Nucleus accumbens (tissue), 56 donors: ENCODE results near the gene PUS1.
"Not testable (repeated sequence)": the region's sequence is repeated elsewhere in the genome, so short reads cannot be mapped to it uniquely, and the experiment has no call there.

Experiments
- DNase-seq, 56 donors: peaks; one replicate each; lab custom pipeline; 2025; lab: John Stamatoyannopoulos, UW

The PUS1 gene

DNA sequence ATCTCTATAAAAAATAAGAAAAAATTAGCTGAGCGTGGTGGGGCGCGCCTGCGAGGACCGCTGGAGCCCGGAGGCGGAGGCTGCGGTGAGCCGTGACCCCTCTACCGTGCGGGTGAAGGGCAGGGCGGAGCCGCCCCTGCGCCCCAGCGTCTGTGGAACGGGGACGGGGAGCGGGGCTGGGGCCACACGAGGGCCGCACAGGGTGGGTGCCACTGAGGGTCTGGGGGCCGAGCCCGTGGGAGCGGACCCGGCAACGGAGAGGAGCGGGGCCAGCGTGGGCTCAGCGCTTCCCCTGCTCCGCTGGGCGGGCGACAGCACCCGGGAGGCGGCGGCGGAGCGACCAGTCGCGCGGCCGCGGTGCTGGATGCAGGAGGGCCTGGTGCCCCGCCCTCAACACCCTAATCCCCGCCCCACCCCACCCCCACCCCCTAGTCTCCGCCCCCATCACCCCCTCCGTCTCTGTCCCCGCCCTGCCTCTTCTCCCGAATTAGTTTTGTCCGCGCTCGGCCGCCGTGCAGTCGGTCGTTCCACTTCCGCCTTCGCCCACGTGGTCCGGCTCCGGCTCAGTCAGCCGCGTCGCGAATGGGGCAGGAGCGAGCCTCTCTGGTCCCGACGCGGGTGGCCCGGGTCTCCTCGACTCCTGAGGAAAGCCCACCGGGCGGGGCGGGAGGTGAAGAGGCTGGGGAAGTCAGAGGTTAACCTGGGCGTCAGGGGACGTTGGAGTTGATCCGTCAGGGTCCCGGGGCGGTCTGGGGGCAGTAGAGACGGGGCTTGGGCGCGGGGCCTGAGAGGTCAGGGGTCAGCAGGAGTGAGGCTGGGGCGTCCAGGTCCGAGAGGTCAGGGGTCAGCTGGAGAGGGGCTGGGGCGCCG is at the start of gene PUS1:
Gene PUS1 (plus strand): TSS at position 566 of the 870 bp plus-strand sequence. CDS start 447 bp downstream, outside the sequence.
- DNase-seq: peak; percentile 45 to 96 (median 89)

DNA sequence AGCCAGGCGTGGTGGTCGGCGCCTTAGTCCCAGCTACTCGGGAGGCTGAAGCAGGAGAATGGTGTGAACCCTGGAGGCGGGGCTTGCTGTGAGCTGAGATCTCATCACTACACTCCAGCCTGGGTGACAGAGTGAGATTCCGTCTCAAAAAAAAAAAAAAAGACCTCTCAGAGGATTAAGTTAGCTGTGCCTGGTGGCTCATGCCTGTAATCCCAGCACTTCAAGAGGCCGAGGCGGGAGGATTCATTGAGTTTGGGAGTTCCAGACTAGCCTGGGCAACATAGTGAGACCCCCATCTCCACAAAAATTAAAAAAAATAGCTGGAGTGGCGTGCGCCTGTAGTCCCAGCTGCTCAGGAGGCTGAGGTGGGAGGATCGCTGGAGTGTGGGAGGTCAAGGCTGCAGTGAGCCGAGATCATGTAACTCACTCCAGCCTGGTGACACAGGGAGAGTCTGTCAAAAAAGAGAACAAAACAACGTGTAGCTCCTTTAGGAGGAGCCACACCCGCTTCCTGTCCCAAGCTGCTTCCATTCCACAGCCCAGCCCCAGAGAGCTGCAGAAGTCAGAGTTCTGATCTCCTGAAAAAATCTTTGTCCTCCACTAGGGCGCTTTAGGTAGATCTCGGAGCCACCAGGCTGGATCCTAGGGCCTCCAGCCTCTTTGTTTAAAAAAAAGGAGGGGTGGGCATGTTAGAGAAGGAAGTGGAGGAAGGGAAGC is 46.1 kb upstream of the PUS1 start:
- DNase-seq: no peak

DNA sequence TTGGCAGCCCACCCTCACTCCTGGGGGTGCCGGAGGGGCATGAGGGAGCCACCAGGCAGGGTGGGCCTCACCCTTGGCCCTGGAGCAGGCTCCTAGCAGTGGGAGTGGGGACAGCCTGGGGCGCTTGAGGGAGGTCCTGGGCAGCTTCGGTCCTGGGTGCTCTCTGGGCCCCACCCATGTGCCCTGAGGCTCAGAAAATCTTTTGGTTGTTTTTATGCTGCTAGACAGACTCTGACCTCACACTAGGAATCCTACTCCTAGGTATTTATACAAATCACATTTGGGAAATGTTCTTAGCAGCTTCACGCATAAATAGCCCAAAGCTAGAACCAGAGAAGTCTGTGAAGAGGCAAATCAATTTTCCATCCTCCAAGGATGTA is 45.6 kb upstream of the PUS1 start:
- no peak for DNase-seq

DNA sequence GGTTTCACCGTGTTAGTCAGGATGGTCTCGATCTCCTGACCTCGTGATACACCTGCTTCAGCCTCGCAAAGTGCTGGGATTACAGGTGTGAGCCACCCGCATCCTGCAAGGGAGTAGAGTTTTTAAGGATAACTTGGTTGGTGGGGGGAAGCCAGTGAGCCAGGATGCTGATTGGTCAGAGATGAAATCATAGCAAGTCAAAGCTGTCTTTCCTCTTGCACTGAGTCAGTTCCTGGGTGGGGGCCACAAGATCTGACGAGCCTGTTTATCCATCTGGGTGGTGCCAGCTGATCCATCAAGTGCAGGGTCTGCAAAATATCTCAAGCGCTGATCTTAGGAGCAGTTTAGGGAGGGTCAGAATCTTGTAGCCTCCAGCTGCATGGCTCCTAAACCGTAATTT is 44.0 kb upstream of the PUS1 start:
- not testable (repeated sequence) for DNase-seq

DNA sequence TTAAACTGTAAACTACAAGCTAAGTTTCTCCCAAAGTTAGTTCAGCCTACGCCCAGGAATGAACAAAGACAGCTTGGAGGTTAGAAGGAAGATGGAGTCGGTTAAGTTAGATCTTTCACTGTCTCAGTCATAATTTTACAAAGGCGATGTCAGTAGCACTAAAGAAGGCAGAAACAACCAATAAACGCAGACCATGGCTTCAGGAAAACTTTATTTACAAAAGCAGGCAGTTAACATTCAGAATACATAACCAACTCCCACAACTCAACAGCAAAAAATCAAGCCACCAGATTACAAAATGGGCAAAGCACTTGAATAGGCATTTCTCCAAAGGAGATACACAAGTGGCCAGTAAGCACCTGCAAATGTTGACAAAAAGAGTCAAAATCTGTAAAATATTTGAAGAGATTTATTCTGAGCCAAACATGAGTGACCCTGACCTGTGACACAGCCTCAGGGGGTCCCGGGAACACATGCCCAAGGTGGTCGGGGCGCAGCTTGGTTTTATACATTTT is 43.5 kb upstream of the PUS1 start:
- DNase-seq: no peak

DNA sequence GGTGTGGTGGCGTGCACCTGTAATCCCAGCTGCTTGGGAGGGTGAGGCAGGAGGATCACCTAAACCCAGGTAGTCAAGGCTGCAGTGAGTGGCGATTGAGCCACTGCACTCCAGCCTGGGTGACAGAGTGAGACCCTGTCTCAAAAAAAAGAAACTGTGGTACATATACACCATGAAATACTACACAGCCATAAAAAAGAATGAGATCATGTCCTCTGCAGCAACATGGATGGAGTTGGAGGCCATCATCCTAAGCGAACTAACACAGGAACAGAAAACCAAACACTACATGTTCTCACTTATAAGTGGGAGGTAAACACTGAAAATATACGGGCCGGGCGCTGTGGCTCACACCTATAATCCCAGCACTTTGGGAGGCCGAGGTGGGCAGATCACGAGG is 37.4 kb upstream of the PUS1 start:
- DNase-seq: not testable (repeated sequence)

DNA sequence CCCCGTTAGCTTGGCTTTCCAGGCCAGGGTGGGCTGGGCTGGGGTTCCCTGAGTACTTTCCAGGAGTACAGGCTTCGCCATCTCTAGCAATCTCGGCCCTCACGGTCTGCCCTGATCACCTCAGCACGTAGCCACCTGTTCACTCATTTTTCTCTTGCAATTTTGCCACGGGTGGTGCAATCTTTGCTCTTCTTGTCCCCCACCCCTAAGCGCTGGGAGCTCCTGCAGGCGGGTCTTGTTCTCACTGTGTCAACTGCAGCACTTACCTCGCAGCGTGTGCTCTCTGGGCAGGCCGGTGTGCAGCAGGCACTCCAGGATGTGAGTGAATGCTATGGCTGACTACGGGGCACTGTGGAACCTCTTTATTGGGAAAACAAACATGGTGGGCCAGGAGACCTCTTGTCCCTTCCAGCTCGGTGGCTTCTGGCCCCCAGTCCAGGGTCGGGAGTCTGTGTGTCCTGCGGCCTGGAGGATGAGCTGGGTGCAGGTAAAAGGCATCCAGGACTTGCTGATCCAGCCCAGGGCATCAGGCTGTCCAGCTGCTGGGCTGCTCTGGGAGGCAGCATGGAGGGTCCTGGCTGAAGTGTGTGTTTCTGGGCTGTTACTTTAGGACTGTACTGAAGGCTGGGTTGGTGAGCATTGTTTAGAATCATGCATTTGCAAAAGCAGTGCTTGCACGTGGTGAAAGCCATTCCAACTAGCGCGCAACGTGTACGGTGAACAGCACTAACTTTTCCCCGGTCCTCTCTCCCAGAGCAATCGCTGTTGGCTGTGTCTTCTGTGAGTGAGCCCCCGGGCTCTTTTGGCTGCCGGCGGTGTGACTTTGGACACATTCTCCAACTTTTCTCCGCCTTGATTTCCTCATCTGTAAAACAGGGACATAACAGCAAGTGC is 36.1 kb upstream of the PUS1 start:
- DNase-seq: no peak

DNA sequence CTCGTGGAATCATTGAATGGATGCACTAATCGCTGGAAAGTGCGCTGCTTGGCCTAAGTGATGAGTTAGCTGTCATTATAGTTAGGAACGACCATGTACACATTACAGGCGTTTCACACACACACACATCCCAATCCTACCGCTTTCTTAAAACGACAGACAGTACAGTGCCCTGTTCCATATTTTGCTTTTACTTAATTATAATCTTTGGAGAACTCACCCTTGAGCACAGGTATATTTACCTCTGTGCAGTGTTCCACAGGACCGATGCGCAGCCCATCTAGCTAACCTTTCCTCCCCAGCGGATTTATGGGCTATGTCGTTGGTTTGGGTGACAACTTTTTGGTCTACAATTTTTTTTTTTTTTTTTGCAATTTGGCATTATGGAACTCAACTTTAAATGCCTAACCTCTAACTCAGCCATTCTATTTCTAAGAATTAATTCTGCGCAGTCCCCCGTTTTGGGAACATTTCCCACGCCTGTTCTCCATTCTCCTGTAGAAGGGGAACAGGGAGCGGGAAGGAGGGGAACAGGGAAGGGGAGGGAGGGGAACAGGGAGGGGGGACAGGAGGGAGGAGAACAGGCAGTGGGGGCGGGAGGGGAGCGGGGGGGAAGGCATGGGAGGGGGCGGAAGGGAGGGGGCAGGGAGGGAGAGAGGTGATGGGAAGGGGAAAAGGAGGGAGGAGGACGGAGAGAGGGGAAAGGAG is 35.3 kb upstream of the PUS1 start:
- DNase-seq: peak in 4 of 56 donors; percentile 19 to 82 (median 72)

DNA sequence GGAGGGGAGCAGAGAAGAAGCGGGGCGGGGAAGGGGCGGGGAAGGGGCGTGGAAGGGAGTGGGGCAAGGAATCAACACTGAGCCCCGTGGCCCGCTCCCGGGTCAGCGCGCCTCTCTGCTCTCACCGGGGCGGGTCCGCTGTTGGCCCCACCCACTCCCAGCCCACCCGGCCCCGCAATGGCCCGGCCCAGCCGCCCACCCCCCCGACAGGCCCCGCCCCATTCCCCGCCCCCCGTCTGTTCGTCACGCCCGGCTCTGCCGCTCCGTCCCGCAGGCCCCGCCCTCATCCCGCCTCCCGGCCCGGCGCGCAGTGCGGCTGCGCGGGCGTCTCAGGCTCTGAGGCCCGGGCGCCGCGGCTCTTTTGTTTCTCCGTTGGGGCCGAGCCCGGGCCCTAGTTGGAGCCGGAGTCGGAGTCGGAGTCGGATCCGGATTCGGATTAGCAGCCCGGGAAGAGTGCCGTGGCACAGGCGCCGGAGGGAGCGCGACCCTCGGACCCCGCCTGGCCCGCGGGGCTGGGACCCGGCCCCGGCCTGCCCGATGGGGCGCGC is 34.7 kb upstream of the PUS1 start, which contains the start of gene ULK1:
Gene ULK1 (plus strand): TSS at position 310 of the 548 bp plus-strand sequence. CDS start 380 bp downstream, outside the sequence.
- peak; percentile 37 to 99 (median 91) for DNase-seq

DNA sequence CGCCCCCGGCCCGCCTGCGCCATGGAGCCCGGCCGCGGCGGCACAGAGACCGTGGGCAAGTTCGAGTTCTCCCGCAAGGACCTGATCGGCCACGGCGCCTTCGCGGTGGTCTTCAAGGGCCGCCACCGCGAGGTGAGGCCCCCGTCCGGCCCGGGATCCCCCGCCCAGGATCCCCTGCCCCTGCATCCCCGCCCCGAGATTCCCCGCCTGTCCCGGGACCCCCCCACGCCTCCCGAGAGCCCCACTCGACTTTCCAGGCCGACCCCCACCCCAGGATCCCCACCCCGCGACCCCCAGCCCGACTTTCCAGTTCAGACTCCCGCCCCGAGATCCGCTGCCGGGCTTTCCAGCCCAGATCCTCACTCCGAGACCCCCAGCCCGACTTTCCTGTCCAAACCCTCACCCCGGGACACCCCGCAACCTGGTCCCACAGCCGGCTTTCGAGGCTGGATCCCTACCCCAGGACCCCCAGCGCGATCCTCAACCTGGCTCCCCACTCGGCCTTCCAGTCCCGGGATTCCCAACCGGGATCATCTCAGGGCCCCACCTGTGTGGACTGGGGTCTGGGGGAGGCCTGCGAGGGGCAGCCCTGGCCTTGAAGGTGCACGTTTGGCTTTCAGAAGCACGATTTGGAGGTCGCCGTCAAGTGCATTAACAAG is 34.0 kb upstream of the PUS1 start:
- DNase-seq: no peak

DNA sequence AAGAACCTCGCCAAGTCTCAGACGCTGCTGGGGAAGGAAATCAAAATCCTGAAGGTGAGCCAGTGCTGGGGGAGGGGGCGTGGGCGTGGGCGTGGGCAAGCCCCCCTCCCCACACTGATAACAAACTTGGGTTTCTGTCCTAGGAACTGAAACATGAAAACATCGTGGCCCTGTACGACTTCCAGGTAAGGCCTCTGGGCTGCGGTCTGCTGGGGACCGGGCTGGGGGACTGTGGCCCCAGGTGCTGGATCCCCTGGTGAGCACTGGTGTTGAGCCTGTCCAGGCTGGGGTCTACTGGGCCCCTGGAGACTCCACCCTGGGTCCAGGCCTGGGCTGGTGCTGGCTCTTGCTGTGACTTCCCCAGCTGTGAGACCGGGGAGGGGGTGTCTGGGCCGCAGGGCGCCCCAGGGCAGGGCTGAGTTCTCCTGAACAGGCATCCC is 33.4 kb upstream of the PUS1 start:
- DNase-seq: peak in 1 of 56 donors; percentile 55

DNA sequence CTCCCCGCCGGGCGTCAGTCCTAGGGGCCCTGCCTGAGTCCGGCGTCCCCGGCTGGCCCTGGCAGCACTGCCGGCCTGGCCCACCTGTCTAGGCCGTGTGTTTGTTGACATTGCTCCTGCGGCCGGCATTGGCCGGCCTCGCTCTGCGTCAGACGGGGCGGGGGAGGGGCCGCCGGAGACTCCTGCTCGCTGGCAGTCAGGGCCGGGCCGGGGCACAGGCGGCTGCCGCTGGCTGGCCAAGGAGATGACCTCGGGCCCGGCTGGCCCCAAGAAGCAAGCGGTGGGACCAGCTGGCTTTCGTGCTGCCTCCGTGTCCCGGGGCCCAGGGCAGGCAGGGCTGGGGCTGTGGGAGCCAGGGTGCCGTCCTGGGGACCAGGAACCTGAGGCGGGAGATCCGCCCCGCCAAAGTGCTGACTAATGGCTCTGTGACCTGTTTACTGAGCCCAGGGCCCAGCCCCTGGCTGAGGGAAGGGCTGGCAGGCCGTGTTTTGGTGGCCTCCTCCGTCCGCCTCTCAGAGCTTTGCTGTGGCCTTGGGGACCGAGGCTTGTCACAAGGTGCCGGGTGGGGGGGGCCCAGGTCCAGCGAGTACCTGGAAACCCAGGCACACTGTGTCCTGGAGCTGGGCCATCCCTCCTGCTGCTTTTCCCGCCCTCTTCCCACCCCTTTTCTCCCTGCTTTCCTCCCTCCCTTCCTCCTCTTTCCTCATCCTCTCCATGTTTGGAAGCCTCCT is 32.8 kb upstream of the PUS1 start:
- DNase-seq: peak in 52 of 56 donors; percentile 18 to 88 (median 70)

DNA sequence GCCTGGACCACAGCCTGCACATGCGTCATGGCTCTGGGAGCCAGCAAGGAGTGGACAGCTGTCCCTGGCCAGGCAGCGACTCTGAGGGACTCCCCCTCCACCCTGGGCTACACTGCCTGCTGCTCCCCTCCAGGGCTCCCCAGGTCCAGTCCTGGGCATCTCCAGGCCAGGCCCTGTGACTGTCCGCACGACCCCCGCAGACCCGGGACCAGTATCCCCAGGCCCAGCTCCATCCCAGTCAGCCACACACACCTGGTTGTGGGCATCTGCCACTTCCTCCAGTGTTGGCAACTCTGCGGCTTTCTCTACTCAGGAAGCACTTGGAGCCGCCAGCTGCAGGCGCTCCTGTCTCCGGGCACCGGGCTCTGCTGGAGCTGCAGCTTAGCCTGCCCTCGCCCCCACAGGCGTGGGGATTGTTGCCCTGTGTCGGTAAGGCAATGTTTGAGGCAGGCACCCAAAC is 32.2 kb upstream of the PUS1 start:
- DNase-seq: peak in 24 of 56 donors; percentile 27 to 85 (median 68)

DNA sequence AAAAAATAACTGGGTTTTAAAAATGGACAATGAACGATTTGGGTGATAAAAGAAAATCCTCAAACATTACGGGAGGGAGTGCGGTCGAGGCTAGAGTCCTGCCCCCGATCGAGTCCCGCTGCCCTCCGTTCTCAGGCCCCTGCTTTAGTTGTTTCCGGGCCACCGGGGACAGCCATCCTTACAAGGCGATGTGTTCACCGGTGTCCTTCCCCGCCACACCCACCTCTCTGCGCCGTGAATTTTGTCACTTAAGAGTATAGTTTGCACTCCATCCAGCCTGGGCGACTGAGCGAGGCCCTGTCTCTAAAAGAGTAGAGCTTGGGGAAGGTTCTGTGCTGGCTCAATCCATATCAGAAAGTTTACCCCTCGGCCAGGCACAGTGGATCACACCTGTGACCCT is 31.8 kb upstream of the PUS1 start:
- no peak for DNase-seq

DNA sequence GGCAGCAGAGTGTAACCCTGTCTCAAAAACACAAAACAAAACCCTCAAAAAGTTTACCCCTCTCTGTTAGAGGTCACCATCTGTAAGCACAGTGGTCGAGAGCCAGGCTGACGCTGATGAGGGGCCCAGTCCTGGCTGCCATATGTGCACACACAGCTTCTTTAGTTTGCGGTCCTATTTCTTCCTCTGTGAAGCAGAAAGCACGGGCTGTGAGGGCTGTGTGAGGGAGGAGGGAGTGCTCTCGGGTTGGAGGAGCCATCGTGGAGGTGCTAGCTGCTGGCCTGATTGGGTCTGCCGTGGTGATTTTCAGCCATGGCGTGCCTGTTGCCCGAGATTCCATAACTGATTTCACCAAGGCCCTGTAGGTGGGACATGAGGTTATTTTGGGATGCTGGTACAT is 31.2 kb upstream of the PUS1 start:
- DNase-seq: no peak

DNA sequence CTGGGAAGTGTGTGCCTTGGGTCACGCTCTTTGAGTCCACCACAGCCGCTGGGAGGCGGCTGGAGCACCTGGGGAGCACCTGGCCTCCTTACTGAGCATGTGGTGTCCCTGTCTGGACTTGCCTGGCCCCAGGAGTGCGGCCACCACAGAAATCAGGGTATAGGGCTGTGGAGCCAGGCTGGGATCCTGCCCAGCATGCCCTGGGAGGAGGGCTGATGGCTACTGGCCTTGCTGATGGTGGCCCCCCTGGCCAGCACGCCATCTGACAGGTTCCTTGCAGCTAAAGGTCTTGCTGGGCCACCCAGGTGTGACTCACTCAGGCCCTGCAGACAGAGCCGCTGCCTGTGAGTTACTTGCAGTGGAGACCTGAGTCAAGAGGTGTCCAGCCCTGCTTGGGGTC is 28.7 kb upstream of the PUS1 start:
- DNase-seq: no peak

DNA sequence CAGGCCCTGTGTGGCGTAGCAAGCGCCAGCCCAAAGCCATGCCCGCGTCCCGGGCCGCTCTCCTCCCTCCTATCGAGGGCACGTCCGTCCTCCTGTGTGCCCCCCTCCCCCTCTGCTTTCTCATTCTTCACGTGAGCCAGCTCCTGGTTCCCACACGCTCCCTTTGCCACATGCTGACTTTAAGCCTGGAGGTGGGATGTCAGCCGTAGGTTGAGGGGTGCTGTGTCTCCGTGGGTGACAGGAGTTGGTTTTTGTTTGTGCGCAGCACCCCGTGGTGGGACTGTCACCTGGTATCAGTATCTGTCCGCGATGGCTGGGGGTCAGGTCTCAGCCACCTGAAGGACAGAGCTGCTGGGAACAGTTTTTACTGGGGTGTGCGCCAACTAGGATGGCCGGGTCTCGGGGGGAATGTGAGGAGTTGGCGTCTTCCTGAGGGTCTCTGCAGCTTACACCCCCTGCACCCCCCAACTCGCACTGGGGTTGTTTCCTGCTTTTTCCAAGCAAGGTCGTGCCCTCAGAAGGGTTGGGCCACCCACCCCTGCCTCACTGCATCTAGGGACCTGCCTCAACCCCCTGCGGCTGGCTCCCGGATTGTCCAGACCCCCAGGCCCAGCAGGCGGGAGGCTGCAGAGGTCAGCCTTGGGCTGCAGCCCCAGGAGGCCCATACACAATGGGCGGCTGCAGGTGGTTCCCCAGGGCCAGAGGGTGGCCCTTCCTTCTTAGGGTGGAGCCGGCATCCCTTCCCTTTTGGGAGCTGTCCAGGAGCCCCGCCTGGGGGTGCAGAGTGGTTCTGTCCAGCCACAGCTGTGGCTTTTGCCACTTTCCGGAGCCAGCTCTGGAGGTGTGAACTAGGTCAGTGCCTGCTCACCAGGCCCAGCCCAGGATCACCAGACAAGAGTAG is 27.4 kb upstream of the PUS1 start:
- DNase-seq: peak in 2 of 56 donors; percentile 22 to 24
